H1 (cell line): ENCODE data around the gene TGIF1. TPM values are rescaled to one million over a fixed set of nuclear protein-coding genes. Genes with fewer than 3 reads are reported as not detected.

Experiments
- CTCF ChIA-PET: fragments of 300-600 bp; sonication (Branson Sonifier 250); formaldehyde crosslinking; loops from one replicate; lab custom pipeline; 2021; ENCODE audit not compliant: partially characterized antibody; lab: Charles Lee
- POLR2A ChIA-PET: fragments of 300-600 bp; sonication (Branson Sonifier 250); formaldehyde crosslinking; loops from one replicate; lab custom pipeline; 2021; ENCODE audit warnings: inconsistent platforms; ENCODE audit not compliant: partially characterized antibody; lab: Charles Lee
- DNase-seq, 2 experiments: peaks; one replicate each; pipeline versions ENCODE4 v3.0.0 to v3.0.0-alpha.2; 2010 to 2022; ENCODE audit warnings: low spot score in 2 of 2, low read depth in 1 of 2, mixed read lengths in 1 of 2
- FAIRE-seq: peaks from 2 replicates; lab custom pipeline; 2011; peaks lifted over from hg19 to GRCh38; lab: Jason Lieb, UNC
- H2AFZ ChIP-seq: 2 replicates; pipeline ENCODE4 v1.8.1; 2012; ENCODE audit warnings: low read length, inconsistent platforms
- H2AK5ac ChIP-seq: 2 replicates; pipeline ENCODE4 v1.6.1; 2013; ENCODE audit warnings: low read depth, low read length
- H2BK120ac ChIP-seq: replicated peaks from 2 replicates; pipeline ENCODE3; 2013; ENCODE audit warnings: low read depth, low read length, inconsistent platforms
- H2BK12ac ChIP-seq: 2 replicates; pipeline ENCODE4 v1.6.1; 2013; ENCODE audit warnings: low read depth, low read length
- H2BK15ac ChIP-seq: 2 replicates; pipeline ENCODE4 v1.6.1; 2013; ENCODE audit warnings: low read length
- H2BK20ac ChIP-seq: 2 replicates; pipeline ENCODE4 v1.6.1; 2013; ENCODE audit warnings: low read length
- H2BK5ac ChIP-seq: 2 replicates; pipeline ENCODE4 v1.6.1; 2013; ENCODE audit warnings: low read depth, low read length
- H3K14ac ChIP-seq: 2 replicates; pipeline ENCODE4 v1.6.1; 2013; ENCODE audit warnings: inconsistent platforms; ENCODE audit not compliant: insufficient read length
- H3K18ac ChIP-seq: 2 replicates; pipeline ENCODE4 v1.6.1; 2013; ENCODE audit warnings: low read length; ENCODE audit errors: extremely low read depth
- H3K23ac ChIP-seq: 2 replicates; pipeline ENCODE4 v1.6.1; 2013; ENCODE audit warnings: inconsistent platforms; ENCODE audit not compliant: insufficient read length
- H3K23me2 ChIP-seq: 2 replicates; pipeline ENCODE4 v1.6.1; 2013; ENCODE audit warnings: low read depth, low read length
- H3K27ac ChIP-seq: 2 replicates; pipeline ENCODE4 v1.6.1; 2011; ENCODE audit warnings: low read depth, low read length, inconsistent platforms
- H3K27me3 ChIP-seq, 4 experiments: replicated peaks in 1 of 4; 1 replicate in 1 of 4; 2 replicates in 3 of 4; pipeline versions ENCODE4 v1.6.1 to v1.8.1; 2011 to 2013; ENCODE audit warnings: low read length in 3 of 4, mild to moderate bottlenecking in 3 of 4, inconsistent platforms in 2 of 4, mixed read lengths in 2 of 4, moderate library complexity in 1 of 4; ENCODE audit not compliant: control insufficient read depth in 3 of 4, insufficient read depth in 3 of 4; ENCODE audit errors: extremely low read depth in 1 of 4
- H3K36me3 ChIP-seq, 4 experiments: 2 replicates each; pipeline versions ENCODE4 v1.6.1 to v1.8.1; 2011 to 2013; ENCODE audit warnings: mild to moderate bottlenecking in 4 of 4, low read length in 3 of 4, moderate library complexity in 2 of 4, control low read depth in 1 of 4, inconsistent platforms in 1 of 4; ENCODE audit not compliant: insufficient read depth in 4 of 4, control insufficient read depth in 2 of 4
- H3K4ac ChIP-seq: replicated peaks from 2 replicates; pipeline ENCODE3; 2013; ENCODE audit warnings: low read length, low read depth, mixed read lengths, inconsistent platforms; ENCODE audit not compliant: insufficient read length
- H3K4me1 ChIP-seq, 4 experiments: replicated peaks in 1 of 4; 1 replicate in 1 of 4; 2 replicates in 3 of 4; pipeline versions ENCODE4 v1.6.1 to v1.8.1; 2011 to 2013; ENCODE audit warnings: low read length in 3 of 4, inconsistent platforms in 2 of 4, mixed read lengths in 1 of 4; ENCODE audit not compliant: insufficient read depth in 4 of 4, control insufficient read depth in 3 of 4
- H3K4me2 ChIP-seq, 2 experiments: 2 replicates each; pipeline versions ENCODE4 v1.6.1 to v1.8.1; 2011 to 2013; ENCODE audit warnings: low read depth in 2 of 2, low read length in 2 of 2, control low read depth in 1 of 2, inconsistent platforms in 1 of 2, mild to moderate bottlenecking in 1 of 2; ENCODE audit not compliant: insufficient read depth in 1 of 2
- H3K4me3 ChIP-seq, 4 experiments: fragments of 200-600, 300-600 bp in 1 of 4; sonication (generic), shearing (Covaris generic), sonication (Bioruptor Twin) in 1 of 4; 2 replicates each; pipeline versions ENCODE4 v1.5.1 to v1.8.1; 2011 to 2016; ENCODE audit warnings: low read length in 4 of 4, low read depth in 3 of 4, control low read depth in 2 of 4, inconsistent platforms in 2 of 4, mild to moderate bottlenecking in 2 of 4, mixed read lengths in 1 of 4, moderate library complexity in 1 of 4; ENCODE audit not compliant: insufficient read depth in 2 of 4; ENCODE audit errors: extremely low read depth in 1 of 4
- H3K56ac ChIP-seq: replicated peaks from 2 replicates; pipeline ENCODE3; 2013; ENCODE audit warnings: low read depth, mild to moderate bottlenecking, mixed read lengths, low read length, inconsistent platforms; ENCODE audit not compliant: insufficient read length
- H3K79me1 ChIP-seq: 2 replicates; pipeline ENCODE4 v1.6.1; 2013; ENCODE audit warnings: low read depth, low read length, control low read depth
- H3K79me2 ChIP-seq, 2 experiments: 2 replicates each; pipeline versions ENCODE4 v1.6.1 to v1.8.1; 2012 to 2013; ENCODE audit warnings: low read length in 2 of 2, mild to moderate bottlenecking in 2 of 2, inconsistent platforms in 1 of 2; ENCODE audit not compliant: insufficient read depth in 2 of 2, control insufficient read depth in 1 of 2
- H3K9ac ChIP-seq, 4 experiments: replicated peaks in 1 of 4; 1 replicate in 1 of 4; 2 replicates in 3 of 4; pipeline versions ENCODE4 v1.6.1 to v1.8.1; 2011 to 2013; ENCODE audit warnings: low read depth in 3 of 4, low read length in 3 of 4, control low read depth in 2 of 4, mild to moderate bottlenecking in 2 of 4, moderate library complexity in 2 of 4, inconsistent platforms in 1 of 4; ENCODE audit errors: extremely low read depth in 1 of 4
- H3K9me3 ChIP-seq, 2 experiments: 2 replicates each; pipeline versions ENCODE4 v1.6.1 to v1.8.1; 2012 to 2013; ENCODE audit warnings: mild to moderate bottlenecking in 2 of 2, moderate library complexity in 2 of 2, control low read depth in 1 of 2, inconsistent platforms in 1 of 2, low read depth in 1 of 2, low read length in 1 of 2, mixed read lengths in 1 of 2; ENCODE audit not compliant: insufficient read depth in 2 of 2
- H4K20me1 ChIP-seq, 2 experiments: replicated peaks in 1 of 2; 2 replicates each; pipeline versions ENCODE3 to v1.8.1; 2011 to 2013; ENCODE audit warnings: inconsistent platforms in 2 of 2, low read length in 2 of 2, mild to moderate bottlenecking in 1 of 2; ENCODE audit not compliant: insufficient read depth in 2 of 2, control insufficient read depth in 1 of 2
- H4K5ac ChIP-seq: 2 replicates; pipeline ENCODE4 v1.6.1; 2013; ENCODE audit warnings: low read length, low read depth, mixed read lengths, inconsistent platforms; ENCODE audit not compliant: insufficient read length
- H4K8ac ChIP-seq: 2 replicates; pipeline ENCODE4 v1.8.0; 2013; ENCODE audit warnings: mild to moderate bottlenecking, moderate library complexity, low read length, inconsistent platforms; ENCODE audit not compliant: insufficient read depth; ENCODE audit errors: extremely low read depth
- H4K91ac ChIP-seq: replicated peaks from 2 replicates; pipeline ENCODE3; 2013; ENCODE audit warnings: low read length, mixed read lengths, inconsistent platforms; ENCODE audit not compliant: insufficient read length
- ASH2L ChIP-seq: fragments of 200-600, 300-600 bp; sonication (generic); IDR thresholded peaks from one replicate; pipeline ENCODE4 v1.7.1; 2017; ENCODE audit warnings: low read length
- CHD2 ChIP-seq: IDR thresholded peaks from 2 replicates; pipeline ENCODE4 v1.6.1; 2012; ENCODE audit warnings: low read length, improper control_type of control experiment
- EP300 ChIP-seq, 2 experiments: IDR thresholded peaks; 1 replicate in 1 of 2; 2 replicates in 1 of 2; pipeline ENCODE4 v1.6.1; 2011 to 2012; ENCODE audit warnings: low read depth in 2 of 2, low read length in 2 of 2, mild to moderate bottlenecking in 2 of 2, borderline replicate concordance in 1 of 2, inconsistent platforms in 1 of 2, moderate library complexity in 1 of 2
- JUND ChIP-seq: IDR thresholded peaks from 2 replicates; pipeline ENCODE4 v1.6.1; 2011; ENCODE audit warnings: mild to moderate bottlenecking, improper control_type of control experiment, low read length
- KDM4A ChIP-seq: IDR thresholded peaks from one replicate; pipeline ENCODE4 v1.7.1; 2012; ENCODE audit warnings: low read depth, mild to moderate bottlenecking, moderate library complexity, low read length, inconsistent platforms; ENCODE audit not compliant: severe bottlenecking
- PHF8 ChIP-seq: fragments of 200-600 bp; sonication (generic); conservative IDR thresholded peaks from 2 replicates; pipeline ENCODE4 v1.7.1; 2012; ENCODE audit warnings: low read depth, mild to moderate bottlenecking, inconsistent platforms, low read length, moderate library complexity
- RFX5 ChIP-seq: IDR thresholded peaks from 2 replicates; pipeline ENCODE4 v1.6.1; 2011; ENCODE audit warnings: low read depth, low read length, improper control_type of control experiment, borderline replicate concordance
- RNF2 ChIP-seq: fragments of 200-900, 300-1000 bp; sonication (generic); IDR thresholded peaks from 2 replicates; pipeline ENCODE4 v1.7.1; 2016; ENCODE audit warnings: borderline replicate concordance, low read depth, mild to moderate bottlenecking, antibody characterized with exemption, low read length; ENCODE audit not compliant: poor library complexity, severe bottlenecking; ENCODE audit errors: missing control alignments
- SIRT6 ChIP-seq: IDR thresholded peaks from one replicate; pipeline ENCODE4 v1.7.1; 2012; ENCODE audit warnings: low read length, inconsistent platforms
- SIX5 ChIP-seq: IDR thresholded peaks from 2 replicates; pipeline ENCODE4 v1.6.1; 2011; ENCODE audit warnings: mild to moderate bottlenecking, low read depth, low read length
- SP1 ChIP-seq: IDR thresholded peaks from 2 replicates; pipeline ENCODE4 v1.6.1; 2011; ENCODE audit warnings: low read depth, low read length
- WGBS, 2 experiments: shearing (Covaris generic) in 1 of 2; methylation state at CpG; one replicate each; pipeline versions ENCODE4 v1.1.6 to v1.1.7; 2013 to 2015; ENCODE audit warnings: low lambda C conversion rate in 2 of 2, mixed read lengths in 2 of 2, inconsistent platforms in 1 of 2, low coverage in 1 of 2, missing lambda C conversion rate in 1 of 2; ENCODE audit not compliant: insufficient replicate concordance in 2 of 2, insufficient coverage in 1 of 2, insufficient read length in 1 of 2; ENCODE audit errors: extremely low coverage in 1 of 2, missing lambda C conversion rate in 1 of 2; 5-methylcytosine and 5-hydroxymethylcytosine counted together
- polyA plus RNA-seq, 7 experiments: library from polyadenylated mRNA; depleted of rRNA in 3 of 7; stranded (reverse) in 5 of 7; unstranded in 2 of 7; fragments of >200 nt in 5 of 7; fragments of 200-250 nt in 2 of 7; gene quantifications; 1 replicate in 5 of 7; 2 replicates in 1 of 7; 4 replicates in 1 of 7; pipeline versions ENCODE4 v1.2.1 to v1.2.3, GENCODE V29; 2011 to 2013; ENCODE audit warnings: missing spikeins in 2 of 7, mixed read lengths in 2 of 7
- total RNA-seq: library from RNA; stranded (reverse); fragmentation: NEBNext Ultra II Directional; extraction: Animal tissue kit (Norgen Biotek cat#: 25700); gene quantifications from 2 replicates; pipeline ENCODE4 v1.2.1, GENCODE V29; 2021

The TGIF1 gene
- total and polyA plus RNA-seq, 2 of the 8 experiments (the other 6 are each of a cell fraction or from before 2014, with no cell fraction given) = 256 to 262 TPM

GRCh38 chr18:3429121-3429520 lies 20.9 kb upstream of the TGIF1 start:
- Histone ChIP-seq H4K91ac (no peak overlapping the region), H3K79me1 (no peaks in the 10 kb centered on the region), H2AK5ac (no peak overlapping the region), H2BK120ac (no peak overlapping the region), H3K4me1 (no peaks in the 10 kb centered on the region), H4K5ac (no peak overlapping the region), H3K56ac (no peak overlapping the region), H3K27ac (no peak overlapping the region), H3K18ac (no peak overlapping the region), H3K36me3 (no peaks in the 10 kb centered on the region), H4K8ac (no peak overlapping the region), H3K27me3 (no peaks in the 10 kb centered on the region), H3K9me3 (no peaks in the 10 kb centered on the region), H2AFZ (no peak overlapping the region), H3K4me2 (no peak overlapping the region), H3K79me2 (no peaks in the 10 kb centered on the region), H3K4me3 (no peak overlapping the region), H2BK5ac (no peak overlapping the region), H2BK20ac (no peak overlapping the region), H3K23me2 (no peaks in the 10 kb centered on the region), H2BK15ac (no peak overlapping the region), H2BK12ac (no peak overlapping the region), H4K20me1 (no peaks in the 10 kb centered on the region), H3K9ac (no peak overlapping the region), H3K23ac (no peak overlapping the region), H3K14ac (no peak overlapping the region), H3K4ac (no peak overlapping the region)
- POLR2A ChIA-PET = interaction anchor here (0.7 kb wide), 1 partner anchor 17 kb away, joined by 5 read pairs; no protein-coding TSS in a partner anchor
- no peak for FAIRE-seq
- TF ChIP-seq SIRT6 (no peak), ASH2L (no peak), EP300 (IDR thresholded peaks at IDR 0.05; ENCODE audit: borderline replicate concordance in 1 of 2, low read depth in 2 of 2, low read length in 2 of 2) (no peak), KDM4A (no peak), RFX5 (no peak), RNF2 (no peak), JUND (no peak), SP1 (no peak), SIX5 (no peak), PHF8 (no peak), CHD2 (no peak)
- WGBS, 2 experiments = 91% methylated on average over 3 of the region's 3 CpGs; no CpG with 5 or more reads in 1 of the 2 experiments
- no peak for DNase-seq
- CTCF ChIA-PET = interaction anchor here (0.9 kb wide), 1 partner anchor 15 kb away, joined by 6 read pairs; no protein-coding TSS in a partner anchor
